Heart right ventricle (tissue), 16 donors: Measurements from ENCODE around the gene STOML1. TPM values are rescaled to one million over a fixed set of nuclear protein-coding genes. Genes with fewer than 3 reads are reported as not detected.
A peak's percentile ranks its signal among the peaks of the same experiment; 100 is the strongest.

Source experiments
- ATAC-seq, 8 donors: fragments of 200-7000 bp; cut with Tn5 transposase; one replicate each; pipeline ENCODE4 v1.9.1; 2020; ENCODE audit warnings: mild to moderate bottlenecking in 8 of 8, moderate library complexity in 8 of 8, moderate number of reproducible peaks in 1 of 8
- DNase-seq, 2 donors: peaks; one replicate each; pipeline ENCODE4 v3.0.0-alpha.2; 2020
- H3K27ac ChIP-seq, 10 donors: fragments of 200-600 bp; sonication (generic) in 2 of 10; one replicate each; pipeline versions ENCODE4 v1.5.0 to v1.8.0; 2020 to 2022; ENCODE audit warnings: mild to moderate bottlenecking in 3 of 10
- H3K27me3 ChIP-seq, 7 donors: fragments of 200-600 bp; one replicate each; pipeline ENCODE4 v1.8.0; 2021 to 2022; ENCODE audit warnings: mild to moderate bottlenecking in 2 of 7
- H3K36me3 ChIP-seq, 9 donors: fragments of 200-600 bp; sonication (generic) in 1 of 9; one replicate each; pipeline versions ENCODE4 v1.5.0 to v1.8.0; 2020 to 2022; ENCODE audit warnings: mild to moderate bottlenecking in 2 of 9
- H3K4me1 ChIP-seq, 9 donors: fragments of 200-600 bp; sonication (generic) in 1 of 9; one replicate each; pipeline versions ENCODE4 v1.5.0 to v1.8.0; 2020 to 2022; ENCODE audit warnings: mild to moderate bottlenecking in 4 of 9
- H3K4me3 ChIP-seq, 10 donors: fragments of 200-600 bp; sonication (generic) in 2 of 10; one replicate each; pipeline versions ENCODE4 v1.5.0 to v1.8.0; 2020 to 2022; ENCODE audit warnings: mild to moderate bottlenecking in 7 of 10, moderate library complexity in 2 of 10
- H3K9me3 ChIP-seq, 11 donors: fragments of 200-600 bp in 10 of 11; sonication (generic) in 2 of 11; one replicate each; pipeline versions ENCODE4 v1.5.0 to v1.8.0; 2013 to 2022; ENCODE audit warnings: mild to moderate bottlenecking in 2 of 11, control low read depth in 1 of 11, moderate library complexity in 1 of 11
- WGBS, 2 donors: extraction: QIAGEN DNeasy Blood & Tissue Kit; methylation state at CpG; one replicate each; pipeline ENCODE4 v1.1.7; 2013; ENCODE audit warnings: inconsistent platforms in 1 of 2; 5-methylcytosine and 5-hydroxymethylcytosine counted together
- intact Hi-C, 10 donors: fragments of 100-400 bp; cut with DNase I; formaldehyde crosslinking; loops; one replicate each; pipeline versions ENCODE4 v1.11.1 to v1.14.2; 2022
- polyA plus RNA-seq, 2 donors: library from polyadenylated mRNA; stranded (reverse); fragments of 200-250 nt; gene quantifications; one replicate each; pipeline ENCODE4 v1.2.3, GENCODE V29; 2013
- total RNA-seq, 10 donors: library from RNA; stranded (reverse); fragmentation: NEBNext Ultra II Directional in 3 of 10; extraction: Animal tissue kit (Norgen Biotek cat#: 25700) in 3 of 10; gene quantifications; one replicate each; pipeline versions ENCODE4 v1.2.1 to v1.2.4, GENCODE V29; 2021 to 2023
- TF ChIP-seq, protein P1 (sequence below), 9 donors: fragments of 200-600 bp; sonication (generic) in 2 of 9; IDR thresholded peaks; one replicate each; pipeline versions ENCODE4 v1.5.0 to v1.8.0; 2021 to 2022; ENCODE audit warnings: antibody characterized with exemption in 9 of 9, mild to moderate bottlenecking in 5 of 9, moderate library complexity in 1 of 9
- donor health status: Arrhythmogenic right ventricular cardiomyopathy.
- donor health status: ischemic (EF 13 %, LVEDD 7.1; RV severe dilation, severe dysfunction).
- donor health status: healthy with polysubstance abuse.
- donor health status: DM: no; HTN: yes; CAD: no.
- donor health status: DM: no; HTN: no; CAD: no.
- donor health status: ischemic (EF 25% LVEDD 6.9; RV normal size, moderate dysfunction).
- donor health status: ischemic (EF 25% LVEDD 5.7; RV mildly dilated, moderate dysfunction).
- donor health status: healthy.
- donor health status: DM: yes; HTN: yes; CAD: no.
- donor health status: Ischemic cardiomyopathy.
- donor health status: ischemic (EF 35%, LVEDD 5.7; RV mildly dilated, moderate dysfunction).
- donor health status: nonischemic (EF 11% LVEDD 7.7; RV severe dilation, severe dysfunction).
- donor health status: DM: yes; HTN: yes; CAD: no.
- donor health status: PGD.
- donor health status: ischemic (EF 29% LVEDD 5.4; RV normal size, mild dysfunction).
- donor health status: nonischemic (EF 23%, LVEDD 6.1; RV moderate dilation, normal function).

Gene STOML1
- total and polyA plus RNA-seq, 12 donors = 21.1 to 38.4 (median 28.2) TPM

DNA sequence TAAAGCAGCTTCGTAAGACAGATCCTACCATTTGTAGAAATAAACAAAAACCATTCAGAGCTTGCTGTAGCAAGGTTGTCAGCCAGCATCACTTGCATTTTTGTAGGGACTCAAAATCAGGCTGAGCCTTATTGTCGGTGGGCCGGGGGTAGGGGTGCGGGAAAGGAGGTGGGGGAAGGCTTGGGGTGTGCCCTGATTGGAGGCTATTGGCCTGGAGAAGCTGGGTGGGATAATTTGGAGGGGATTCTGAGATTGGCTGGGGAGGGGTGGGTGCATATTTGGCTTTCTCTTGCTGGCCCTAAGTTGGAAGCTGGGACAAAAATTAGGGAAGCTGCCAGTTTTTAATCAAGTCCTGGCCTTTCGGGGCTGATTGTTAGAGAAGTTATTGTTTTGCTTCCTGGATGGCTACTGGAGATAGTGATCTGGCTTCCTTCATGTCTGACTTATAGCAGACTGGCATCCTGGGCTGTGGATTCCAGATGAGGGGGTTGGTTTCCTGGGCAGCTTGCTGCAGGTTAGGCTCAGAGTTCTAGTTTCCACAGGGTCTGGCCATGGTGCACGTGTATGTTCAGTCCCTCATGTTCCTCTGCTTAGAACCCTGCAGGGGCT is 22.8 kb downstream of the STOML1 start:
- WGBS, 2 donors = 83% methylated on average over 6 of the region's 6 CpGs
- Histone ChIP-seq H3K27ac (no peak overlapping the region), H3K9me3 (no peaks in the 10 kb centered on the region), H3K27me3 (peaks cover 0 to 4% (median 0%) of the 10 kb centered on the region in 7 donors), H3K36me3 (no peaks in the 10 kb centered on the region), H3K4me3 (no peak overlapping the region), H3K4me1 (peaks cover 0 to 30% (median 15%) of the 10 kb centered on the region in 9 donors)
- intact Hi-C loops = loop anchor here in 2 of 10 donors (10.0 kb wide), 1 partner anchor 74 kb away; no protein-coding TSS in a partner anchor
- TF ChIP-seq, protein P1, sequence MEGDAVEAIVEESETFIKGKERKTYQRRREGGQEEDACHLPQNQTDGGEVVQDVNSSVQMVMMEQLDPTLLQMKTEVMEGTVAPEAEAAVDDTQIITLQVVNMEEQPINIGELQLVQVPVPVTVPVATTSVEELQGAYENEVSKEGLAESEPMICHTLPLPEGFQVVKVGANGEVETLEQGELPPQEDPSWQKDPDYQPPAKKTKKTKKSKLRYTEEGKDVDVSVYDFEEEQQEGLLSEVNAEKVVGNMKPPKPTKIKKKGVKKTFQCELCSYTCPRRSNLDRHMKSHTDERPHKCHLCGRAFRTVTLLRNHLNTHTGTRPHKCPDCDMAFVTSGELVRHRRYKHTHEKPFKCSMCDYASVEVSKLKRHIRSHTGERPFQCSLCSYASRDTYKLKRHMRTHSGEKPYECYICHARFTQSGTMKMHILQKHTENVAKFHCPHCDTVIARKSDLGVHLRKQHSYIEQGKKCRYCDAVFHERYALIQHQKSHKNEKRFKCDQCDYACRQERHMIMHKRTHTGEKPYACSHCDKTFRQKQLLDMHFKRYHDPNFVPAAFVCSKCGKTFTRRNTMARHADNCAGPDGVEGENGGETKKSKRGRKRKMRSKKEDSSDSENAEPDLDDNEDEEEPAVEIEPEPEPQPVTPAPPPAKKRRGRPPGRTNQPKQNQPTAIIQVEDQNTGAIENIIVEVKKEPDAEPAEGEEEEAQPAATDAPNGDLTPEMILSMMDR (IDR thresholded peaks at IDR 0.05) = no peak
- ATAC-seq (no peak), DNase-seq (no peak)

DNA sequence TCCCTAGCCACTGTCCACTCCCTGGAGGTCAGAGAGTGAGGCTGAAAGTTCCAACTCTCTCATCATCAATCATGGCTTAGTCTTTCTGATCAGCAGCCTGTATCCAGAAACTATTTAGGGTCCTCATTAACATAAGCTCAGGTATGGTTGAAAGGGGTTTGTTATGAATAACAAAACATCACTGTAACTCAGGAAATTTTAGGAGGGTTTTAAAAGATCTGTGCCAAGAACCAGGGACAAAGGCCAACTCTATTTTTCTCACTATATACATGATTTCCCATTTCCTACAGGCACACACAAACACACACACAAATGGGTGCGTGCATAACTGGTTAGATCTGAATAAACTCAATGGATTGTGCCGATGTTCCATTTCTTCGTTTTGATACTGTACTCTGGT is 23.6 kb downstream of the STOML1 start:
- no peak overlapping the region for H3K27ac ChIP-seq
- TF ChIP-seq, protein P1 (IDR thresholded peaks at IDR 0.05) = no peak
- ATAC-seq = no peak
- H3K36me3 ChIP-seq = no peaks in the 10 kb centered on the region
- H3K9me3 ChIP-seq = no peaks in the 10 kb centered on the region
- no peak overlapping the region for H3K4me3 ChIP-seq
- 92 to 93% methylated on average over 3 of the region's 3 CpGs for WGBS, 2 donors
- peaks cover 0 to 30% (median 14%) of the 10 kb centered on the region in 9 donors for H3K4me1 ChIP-seq
- peaks cover 0 to 4% (median 0%) of the 10 kb centered on the region in 7 donors for H3K27me3 ChIP-seq
- intact Hi-C loops = loop anchor here in 2 of 10 donors (10.0 kb wide), 1 partner anchor 74 kb away; no protein-coding TSS in a partner anchor
- DNase-seq = no peak

DNA sequence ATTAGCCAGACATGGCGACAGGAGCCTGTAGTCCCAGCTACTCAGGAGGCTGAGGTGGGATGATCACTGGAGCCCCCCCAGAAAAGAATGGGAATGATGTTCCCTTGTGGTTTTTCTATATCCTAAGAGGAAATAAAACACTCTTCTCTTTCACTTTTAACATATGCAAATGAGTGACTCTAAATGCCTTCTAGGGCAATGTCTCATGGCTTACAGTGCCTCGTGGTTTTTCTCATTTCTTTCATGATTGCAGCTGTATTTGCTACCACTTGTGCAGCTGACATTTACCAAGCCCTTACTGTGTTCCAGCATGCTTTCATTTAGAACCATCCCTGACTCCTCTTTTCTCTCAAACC is 26.4 kb downstream of the STOML1 start:
- ATAC-seq (no peak), DNase-seq (no peak)
- intact Hi-C loops = loop anchor here in 4 of 10 donors (2.0 to 10.0 kb wide), 2 partner anchors 15 to 71 kb away; no protein-coding TSS in a partner anchor
- H3K36me3 ChIP-seq = no peaks in the 10 kb centered on the region
- H3K9me3 ChIP-seq = no peaks in the 10 kb centered on the region
- WGBS, 2 donors = 62 to 70% methylated on average over 2 of the region's 2 CpGs
- peaks cover 0 to 19% (median 5%) of the 10 kb centered on the region in 9 donors for H3K4me1 ChIP-seq
- H3K4me3 ChIP-seq = no peak overlapping the region
- no peak overlapping the region for H3K27ac ChIP-seq
- TF ChIP-seq, protein P1 (IDR thresholded peaks at IDR 0.05) = no peak
- peaks cover 0 to 4% (median 0%) of the 10 kb centered on the region in 7 donors for H3K27me3 ChIP-seq

DNA sequence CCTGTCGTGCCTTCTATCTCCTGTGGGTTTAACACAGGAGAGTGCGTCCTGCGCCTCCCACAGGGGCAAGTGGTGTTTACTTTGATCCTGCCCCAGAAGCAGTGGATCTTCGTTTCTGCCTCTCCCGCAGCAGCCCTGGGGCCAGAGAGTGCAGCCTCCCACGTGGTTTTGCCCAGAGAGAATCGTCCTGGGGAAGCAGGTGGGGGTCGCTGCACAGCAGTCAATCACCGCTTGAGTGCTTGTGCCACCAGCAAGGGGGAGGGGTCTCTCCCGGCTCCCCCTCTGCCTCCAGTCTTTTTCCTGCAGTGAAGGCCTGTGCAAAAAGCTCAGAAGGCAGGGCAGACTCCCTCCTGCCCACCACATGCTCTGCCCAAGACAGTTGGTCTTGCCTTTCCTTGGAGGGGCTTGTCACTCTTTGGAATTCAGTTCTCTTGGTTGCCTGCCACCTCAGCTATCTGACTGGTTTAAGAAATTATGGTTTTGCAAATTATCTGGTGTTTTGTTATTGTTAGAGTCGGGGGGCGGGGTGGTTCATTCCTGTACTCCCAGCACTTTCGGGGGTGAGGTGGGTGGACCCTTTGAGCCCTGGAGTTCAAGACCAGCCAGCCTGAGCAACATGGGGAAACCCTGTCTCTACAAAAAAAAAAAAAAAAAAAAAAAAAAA is 26.9 kb downstream of the STOML1 start:
- peaks cover 0 to 19% (median 5%) of the 10 kb centered on the region in 9 donors for H3K4me1 ChIP-seq
- no peak overlapping the region for H3K4me3 ChIP-seq
- no peak for DNase-seq
- TF ChIP-seq, protein P1 (IDR thresholded peaks at IDR 0.05) = peak in 4 of 9 donors; percentile 2 to 45 (median 8)
- no peaks in the 10 kb centered on the region for H3K36me3 ChIP-seq
- H3K9me3 ChIP-seq = no peaks in the 10 kb centered on the region
- H3K27ac ChIP-seq = peak overlapping the region in 1 of 10 donors; percentile 32
- intact Hi-C loops = loop anchor here in 4 of 10 donors (2.0 to 10.0 kb wide), 2 partner anchors 14 to 70 kb away; no protein-coding TSS in a partner anchor
- ATAC-seq = peak in 5 of 8 donors; percentile 24 to 53 (median 45)
- 41% methylated on average over 13 of the region's 13 CpGs for WGBS, 2 donors
- H3K27me3 ChIP-seq = peaks cover 0 to 4% (median 0%) of the 10 kb centered on the region in 7 donors
